SK-N-SH (cell line): ENCODE measurements around the gene C22orf15. TPM values are rescaled to one million over a fixed set of nuclear protein-coding genes. Genes with fewer than 3 reads are reported as not detected.

Experiments used
- CTCF ChIA-PET: fragments of 300-600, 350-600 bp; formaldehyde crosslinking; extraction: SDS; loops from one replicate; lab custom pipeline; 2021; lab: Yijun Ruan, JAX
- POLR2A ChIA-PET: fragments of 350-600 bp; sonication (Branson Sonifier 250); formaldehyde crosslinking; extraction: SDS; loops from one replicate; lab custom pipeline; 2020; ENCODE audit warnings: antibody characterized with exemption, inconsistent platforms; lab: Yijun Ruan, JAX
- DNase-seq: peaks from one replicate; pipeline ENCODE4 v3.0.0; 2012
- H2AFZ ChIP-seq: fragments of 200-600 bp; sonication (generic); 2 replicates; pipeline ENCODE4 v1.8.1; 2016; ENCODE audit warnings: antibody characterized with exemption, mild to moderate bottlenecking, low read depth
- H3F3A ChIP-seq: fragments of 200-600 bp; sonication (generic); replicated peaks from 2 replicates; pipeline ENCODE3; 2016; ENCODE audit warnings: antibody characterized with exemption, mild to moderate bottlenecking; ENCODE audit not compliant: insufficient read depth
- H3K27ac ChIP-seq, 2 experiments: fragments of 200-500 bp in 1 of 2; fragments of 200-600 bp in 1 of 2; sonication (Bioruptor generic) in 1 of 2; sonication (generic), shearing (Covaris generic) in 1 of 2; 2 replicates each; pipeline versions ENCODE4 v1.5.1 to v1.6.1; 2014 to 2016; ENCODE audit warnings: low read depth in 2 of 2, inconsistent platforms in 1 of 2, low read length in 1 of 2, mild to moderate bottlenecking in 1 of 2, mixed read lengths in 1 of 2
- H3K27me3 ChIP-seq: fragments of 200-600 bp; sonication (generic), shearing (Covaris generic); 2 replicates; pipeline ENCODE4 v1.6.1; 2016; ENCODE audit warnings: mixed run types; ENCODE audit not compliant: insufficient read depth
- H3K36me3 ChIP-seq, 2 experiments: fragments of 200-500 bp in 1 of 2; fragments of 200-600 bp in 1 of 2; sonication (Bioruptor generic) in 1 of 2; sonication (generic) in 1 of 2; replicated peaks in 1 of 2; 2 replicates each; pipeline versions ENCODE3 to v1.5.1; 2014 to 2016; ENCODE audit warnings: low read length in 1 of 2, mild to moderate bottlenecking in 1 of 2; ENCODE audit not compliant: insufficient read depth in 2 of 2, control insufficient read depth in 1 of 2
- H3K4me1 ChIP-seq, 2 experiments: fragments of 200-500 bp in 1 of 2; fragments of 200-600 bp in 1 of 2; sonication (Bioruptor generic) in 1 of 2; sonication (generic), shearing (Covaris generic) in 1 of 2; 2 replicates each; pipeline versions ENCODE4 v1.5.1 to v1.6.1; 2014 to 2016; ENCODE audit warnings: low read depth in 1 of 2, low read length in 1 of 2, mixed run types in 1 of 2; ENCODE audit not compliant: insufficient read depth in 2 of 2, control insufficient read depth in 1 of 2
- H3K4me2 ChIP-seq: fragments of 200-600 bp; sonication (generic), shearing (Covaris generic); 2 replicates; pipeline ENCODE4 v1.6.1; 2017; ENCODE audit warnings: mixed run types
- H3K4me3 ChIP-seq, 2 experiments: fragments of 200-500 bp in 1 of 2; fragments of 200-600 bp in 1 of 2; sonication (Bioruptor generic) in 1 of 2; sonication (generic), shearing (Covaris generic) in 1 of 2; 2 replicates each; pipeline versions ENCODE4 v1.5.1 to v1.8.1; 2014 to 2016; ENCODE audit warnings: low read depth in 2 of 2, inconsistent platforms in 1 of 2, low read length in 1 of 2, mild to moderate bottlenecking in 1 of 2, mixed read lengths in 1 of 2, moderate library complexity in 1 of 2
- H3K79me2 ChIP-seq: fragments of 200-600 bp; sonication (generic); 2 replicates; pipeline ENCODE4 v1.8.1; 2017; ENCODE audit warnings: mild to moderate bottlenecking; ENCODE audit not compliant: insufficient read depth
- H3K9ac ChIP-seq: fragments of 200-600 bp; sonication (generic); 2 replicates; pipeline ENCODE4 v1.6.1; 2017; ENCODE audit warnings: mixed run types
- H3K9me2 ChIP-seq: fragments of 200-600 bp; sonication (generic); 2 replicates; pipeline ENCODE4 v1.6.1; 2017; ENCODE audit warnings: mixed run types
- H3K9me3 ChIP-seq: fragments of 200-600 bp; sonication (generic); 2 replicates; pipeline ENCODE4 v1.6.1; 2017; ENCODE audit warnings: mixed run types, mild to moderate bottlenecking, moderate library complexity
- H4K20me1 ChIP-seq: fragments of 200-600 bp; sonication (generic); 2 replicates; pipeline ENCODE4 v1.6.1; 2017; ENCODE audit warnings: mild to moderate bottlenecking, mixed run types; ENCODE audit not compliant: insufficient read depth
- CHD2 ChIP-seq: fragments of 150-350 bp; IDR thresholded peaks from 2 replicates; pipeline ENCODE4 v1.6.1; 2018; ENCODE audit warnings: low read length; ENCODE audit not compliant: partially characterized antibody
- ELF1 ChIP-seq: IDR thresholded peaks from 2 replicates; pipeline ENCODE4 v1.4.0; 2012
- EP300 ChIP-seq, 2 experiments: IDR thresholded peaks; 2 replicates each; pipeline versions ENCODE4 v1.4.0 to v1.6.1; 2012; ENCODE audit warnings: borderline replicate concordance in 1 of 2, low read depth in 1 of 2, low read length in 1 of 2
- EZH2phosphoT487 ChIP-seq: fragments of 200-600 bp; sonication (generic); IDR thresholded peaks from 2 replicates; pipeline ENCODE4 v1.6.1; 2017; ENCODE audit warnings: low read depth, mixed run types, mild to moderate bottlenecking, antibody characterized with exemption, moderate library complexity, borderline replicate concordance
- FOXJ3 ChIP-seq: sonication (generic); formaldehyde crosslinking; IDR thresholded peaks from 2 replicates; pipeline ENCODE4 v1.5.1; 2020; ENCODE audit warnings: mild to moderate bottlenecking, missing genetic modification reagents
- FOXM1 ChIP-seq: IDR thresholded peaks from 2 replicates; pipeline ENCODE4 v1.4.0; 2012; ENCODE audit warnings: low read depth, mild to moderate bottlenecking
- JUND ChIP-seq: IDR thresholded peaks from 2 replicates; pipeline ENCODE4 v1.4.0; 2012
- MEF2A ChIP-seq: IDR thresholded peaks from 2 replicates; pipeline ENCODE4 v1.4.0; 2012; ENCODE audit warnings: low read depth, borderline replicate concordance
- MXI1 ChIP-seq: IDR thresholded peaks from 2 replicates; pipeline ENCODE4 v1.6.1; 2012; ENCODE audit warnings: mild to moderate bottlenecking, low read depth, low read length, improper control_type of control experiment
- NRF1 ChIP-seq: IDR thresholded peaks from 2 replicates; pipeline ENCODE4 v1.6.1; 2012; ENCODE audit warnings: low read depth, mild to moderate bottlenecking, low read length
- POLR2AphosphoS5 ChIP-seq: IDR thresholded peaks from 2 replicates; pipeline ENCODE4 v1.6.1; 2012; ENCODE audit warnings: low read depth, low read length
- RAD21 ChIP-seq: IDR thresholded peaks from 2 replicates; pipeline ENCODE4 v1.6.1; 2012; ENCODE audit warnings: mild to moderate bottlenecking, low read length
- RXRA ChIP-seq: IDR thresholded peaks from 2 replicates; pipeline ENCODE4 v1.4.0; 2012; ENCODE audit warnings: low read depth, mild to moderate bottlenecking, borderline replicate concordance
- SMC3 ChIP-seq: IDR thresholded peaks from 2 replicates; pipeline ENCODE4 v1.6.1; 2012; ENCODE audit warnings: low read depth, low read length, improper control_type of control experiment
- TCF12 ChIP-seq: IDR thresholded peaks from 2 replicates; pipeline ENCODE4 v1.4.0; 2012
- TEAD4 ChIP-seq: IDR thresholded peaks from 2 replicates; pipeline ENCODE4 v1.4.0; 2012; ENCODE audit warnings: mild to moderate bottlenecking, borderline replicate concordance; ENCODE audit not compliant: insufficient read depth
- WGBS: methylation state at CpG from one replicate; pipeline ENCODE4 v1.1.6; 2017; ENCODE audit warnings: low lambda C conversion rate; 5-methylcytosine and 5-hydroxymethylcytosine counted together
- polyA plus RNA-seq, 3 experiments: library from polyadenylated mRNA; depleted of rRNA; stranded (reverse); fragments of >200 nt; gene quantifications; 2 replicates each; pipeline ENCODE4 v1.2.3, GENCODE V29; 2012
- TF ChIP-seq, protein P1 (sequence below): IDR thresholded peaks from 2 replicates; pipeline ENCODE4; 2012
- TF ChIP-seq, protein P2 (sequence below): fragments of 200-600 bp; sonication (generic); IDR thresholded peaks from 2 replicates; pipeline ENCODE4 v1.6.1; 2017; ENCODE audit warnings: antibody characterized with exemption, mild to moderate bottlenecking, moderate library complexity
- TF ChIP-seq, protein P3 (sequence below): IDR thresholded peaks from 2 replicates; pipeline ENCODE4 v1.4.0; 2012; ENCODE audit warnings: low read depth, borderline replicate concordance

Gene C22orf15
- polyA plus RNA-seq, 1 of the 3 experiments (the other 2 are of a cell fraction) = 1.6 TPM

DNA sequence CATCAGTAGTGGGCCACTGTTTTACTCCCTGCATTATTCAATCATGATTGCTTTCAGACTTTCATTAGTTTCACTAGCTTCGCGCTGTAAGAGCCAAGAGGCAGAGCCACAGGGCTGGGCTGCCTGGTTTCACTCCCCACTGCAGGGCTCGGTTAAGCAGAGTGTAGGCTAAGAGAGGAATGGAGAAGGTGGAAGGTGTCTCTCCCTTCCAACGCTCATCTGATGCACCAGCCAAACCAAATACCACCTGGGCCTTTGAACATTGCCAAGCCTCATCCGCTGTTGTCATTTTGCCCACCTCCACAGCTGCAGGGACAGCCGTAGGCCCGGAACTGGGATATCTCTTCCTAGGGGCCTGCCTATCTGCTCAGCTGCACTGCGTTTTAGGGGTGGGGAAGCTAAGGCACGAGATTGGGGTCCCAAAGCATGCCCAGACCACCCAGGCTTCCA, 23.5 kb downstream of the C22orf15 start:
- DNase-seq = peak; percentile 27
- 0 out of 2 replicates have a peak overlapping the region, but pooled peaks have one; percentile 5 for H2AFZ ChIP-seq
- peaks cover 4% of the 10 kb centered on the region for H3F3A ChIP-seq
- no peaks in the 10 kb centered on the region for H3K9me3 ChIP-seq
- peak overlapping the region; percentile 97 to 98 for H3K27ac ChIP-seq
- TF ChIP-seq RXRA (no peak), ELF1 (no peak), NRF1 (no peak), FOXM1 (no peak), SMC3 (no peak), EZH2phosphoT487 (no peak), CHD2 (no peak), EP300 (IDR thresholded peaks at IDR 0.05; ENCODE audit: borderline replicate concordance in 1 of 2, low read depth in 1 of 2, low read length in 1 of 2) (no peak), FOXJ3 (no peak), MXI1 (no peak), POLR2AphosphoS5 (no peak), TEAD4 (no peak), RAD21 (no peak), MEF2A (no peak), JUND (no peak), TCF12 (no peak)
- TF ChIP-seq, protein P1, sequence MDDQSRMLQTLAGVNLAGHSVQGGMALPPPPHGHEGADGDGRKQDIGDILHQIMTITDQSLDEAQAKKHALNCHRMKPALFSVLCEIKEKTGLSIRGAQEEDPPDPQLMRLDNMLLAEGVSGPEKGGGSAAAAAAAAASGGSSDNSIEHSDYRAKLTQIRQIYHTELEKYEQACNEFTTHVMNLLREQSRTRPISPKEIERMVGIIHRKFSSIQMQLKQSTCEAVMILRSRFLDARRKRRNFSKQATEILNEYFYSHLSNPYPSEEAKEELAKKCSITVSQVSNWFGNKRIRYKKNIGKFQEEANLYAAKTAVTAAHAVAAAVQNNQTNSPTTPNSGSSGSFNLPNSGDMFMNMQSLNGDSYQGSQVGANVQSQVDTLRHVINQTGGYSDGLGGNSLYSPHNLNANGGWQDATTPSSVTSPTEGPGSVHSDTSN = no peak
- TF ChIP-seq, protein P2, sequence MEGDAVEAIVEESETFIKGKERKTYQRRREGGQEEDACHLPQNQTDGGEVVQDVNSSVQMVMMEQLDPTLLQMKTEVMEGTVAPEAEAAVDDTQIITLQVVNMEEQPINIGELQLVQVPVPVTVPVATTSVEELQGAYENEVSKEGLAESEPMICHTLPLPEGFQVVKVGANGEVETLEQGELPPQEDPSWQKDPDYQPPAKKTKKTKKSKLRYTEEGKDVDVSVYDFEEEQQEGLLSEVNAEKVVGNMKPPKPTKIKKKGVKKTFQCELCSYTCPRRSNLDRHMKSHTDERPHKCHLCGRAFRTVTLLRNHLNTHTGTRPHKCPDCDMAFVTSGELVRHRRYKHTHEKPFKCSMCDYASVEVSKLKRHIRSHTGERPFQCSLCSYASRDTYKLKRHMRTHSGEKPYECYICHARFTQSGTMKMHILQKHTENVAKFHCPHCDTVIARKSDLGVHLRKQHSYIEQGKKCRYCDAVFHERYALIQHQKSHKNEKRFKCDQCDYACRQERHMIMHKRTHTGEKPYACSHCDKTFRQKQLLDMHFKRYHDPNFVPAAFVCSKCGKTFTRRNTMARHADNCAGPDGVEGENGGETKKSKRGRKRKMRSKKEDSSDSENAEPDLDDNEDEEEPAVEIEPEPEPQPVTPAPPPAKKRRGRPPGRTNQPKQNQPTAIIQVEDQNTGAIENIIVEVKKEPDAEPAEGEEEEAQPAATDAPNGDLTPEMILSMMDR = no peak
- TF ChIP-seq, protein P3, sequence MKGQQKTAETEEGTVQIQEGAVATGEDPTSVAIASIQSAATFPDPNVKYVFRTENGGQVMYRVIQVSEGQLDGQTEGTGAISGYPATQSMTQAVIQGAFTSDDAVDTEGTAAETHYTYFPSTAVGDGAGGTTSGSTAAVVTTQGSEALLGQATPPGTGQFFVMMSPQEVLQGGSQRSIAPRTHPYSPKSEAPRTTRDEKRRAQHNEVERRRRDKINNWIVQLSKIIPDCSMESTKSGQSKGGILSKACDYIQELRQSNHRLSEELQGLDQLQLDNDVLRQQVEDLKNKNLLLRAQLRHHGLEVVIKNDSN = no peak
- H3K27me3 ChIP-seq = no peaks in the 10 kb centered on the region
- H3K36me3 ChIP-seq = no peaks in the 10 kb centered on the region
- H3K4me3 ChIP-seq = peak overlapping the region; percentile 84 to 92
- ChIA-PET POLR2A (interaction anchor here (1.0 to 1.3 kb wide), 3 partner anchors 12 to 63 kb away, joined by 3 to 4 read pairs (median 4); partner anchors contain the start of gene CHCHD10), CTCF (interaction anchor here (0.7 to 1.3 kb wide), 3 partner anchors 9 to 618 kb away, joined by 3 read pairs; no protein-coding TSS in a partner anchor)
- H3K4me1 ChIP-seq = peaks cover 0 to 40% of the 10 kb centered on the region in 2 experiments; a peak in 2 of 4 replicates
- peak overlapping the region; percentile 96 for H3K4me2 ChIP-seq
- H3K9ac ChIP-seq = peak overlapping the region; percentile 99
- 74% methylated on average over 9 of the region's 9 CpGs for WGBS
- H3K79me2 ChIP-seq = peaks cover 40% of the 10 kb centered on the region
- no peaks in the 10 kb centered on the region for H3K9me2 ChIP-seq
- H4K20me1 ChIP-seq = peaks cover 39% of the 10 kb centered on the region
